GM18873 (cell line): ENCODE measurements around the gene GM2A.
A peak's percentile ranks its signal among the peaks of the same experiment; 100 is the strongest.
"Not testable (repeated sequence)": the region's sequence is repeated elsewhere in the genome, so short reads cannot be mapped to it uniquely, and the experiment has no call there.

Experiments used
- ATAC-seq: cut with Tn5 transposase; IDR thresholded peaks from one replicate; pipeline ENCODE4 v1.9.1; 2021; ENCODE audit warnings: mild to moderate bottlenecking, moderate library complexity, moderate number of reproducible peaks; ENCODE audit not compliant: unreplicated experiment, low FRiP score

GM2A gene

DNA sequence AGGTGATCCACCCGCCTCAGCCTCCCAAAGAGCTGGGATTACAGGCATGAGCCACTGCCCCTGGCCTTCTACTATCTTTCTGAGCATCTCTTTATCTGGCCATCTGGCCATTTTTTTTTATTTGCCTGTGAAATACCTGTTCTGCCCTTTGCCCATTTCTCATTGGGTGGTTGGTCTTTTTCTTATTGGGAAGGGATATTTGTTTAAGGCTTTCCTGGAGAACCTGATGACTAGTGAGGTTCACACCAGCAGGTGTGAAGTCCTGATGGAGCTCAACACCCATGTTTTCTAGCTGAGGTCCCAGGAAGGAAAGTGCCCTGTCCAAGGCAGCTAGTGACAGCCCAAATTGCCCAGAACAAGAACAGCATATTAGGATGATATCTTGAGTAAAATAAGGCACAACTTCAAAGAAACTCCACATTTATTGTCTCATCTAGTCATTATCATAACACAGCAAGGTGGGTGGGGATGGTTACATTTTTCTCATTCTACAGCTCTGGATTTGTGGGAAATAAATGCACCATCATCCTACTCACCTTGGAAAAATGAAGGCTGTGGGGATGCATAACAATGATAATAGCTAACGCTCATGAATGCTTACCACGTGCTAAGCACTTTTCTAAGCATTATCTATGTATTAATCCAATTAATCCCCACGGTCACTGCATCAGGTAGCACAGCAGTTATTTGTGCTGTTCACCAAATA lies 30.3 kb downstream of the GM2A start:
- ATAC-seq, result no peak

DNA sequence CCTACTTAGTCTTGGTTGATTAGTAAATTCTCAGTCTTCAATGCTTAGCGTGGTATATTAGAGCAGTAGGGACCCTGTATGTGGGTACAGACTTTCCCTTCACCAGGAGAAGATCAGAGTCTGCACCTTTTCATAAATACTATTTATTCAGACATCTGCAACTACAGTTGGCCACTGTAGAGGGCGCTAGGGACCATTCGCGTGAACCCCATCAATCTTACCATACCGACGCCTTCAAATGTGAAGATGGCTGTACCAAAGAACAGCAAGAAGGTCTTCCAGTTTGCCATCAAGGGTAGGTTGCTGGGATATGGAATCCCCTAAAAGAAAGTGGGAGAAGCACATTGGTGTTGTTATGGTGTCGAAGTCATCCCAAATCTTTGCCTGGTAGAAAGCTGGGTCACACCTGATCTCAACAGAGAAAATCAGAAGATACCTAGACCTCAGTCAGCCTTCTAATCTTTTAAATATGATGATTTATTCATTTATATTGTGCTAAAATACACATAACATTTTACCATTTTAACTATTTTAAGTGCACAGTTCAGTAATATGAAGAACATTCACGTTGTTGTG lies 31.5 kb downstream of the GM2A start:
- ATAC-seq, result no peak

DNA sequence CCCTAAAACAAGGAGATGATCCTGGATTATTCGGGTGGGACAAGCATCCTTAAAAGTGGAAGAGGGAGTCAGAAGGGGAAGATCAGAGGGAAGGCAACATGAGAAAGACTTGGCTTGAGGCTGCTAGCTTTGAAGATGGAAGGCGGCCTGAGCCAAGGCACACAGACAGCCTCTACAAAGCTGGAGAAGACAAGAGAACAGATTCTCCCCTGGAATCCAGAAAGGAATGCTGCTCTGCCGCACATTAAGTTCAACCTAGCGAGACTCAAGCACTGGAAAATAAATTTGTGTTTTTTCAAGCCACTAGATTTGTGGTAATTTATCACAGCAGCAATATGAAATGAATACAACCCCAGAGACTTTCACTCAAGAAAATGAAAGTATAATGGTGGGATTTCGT lies 32.7 kb downstream of the GM2A start:
- no peak for ATAC-seq

DNA sequence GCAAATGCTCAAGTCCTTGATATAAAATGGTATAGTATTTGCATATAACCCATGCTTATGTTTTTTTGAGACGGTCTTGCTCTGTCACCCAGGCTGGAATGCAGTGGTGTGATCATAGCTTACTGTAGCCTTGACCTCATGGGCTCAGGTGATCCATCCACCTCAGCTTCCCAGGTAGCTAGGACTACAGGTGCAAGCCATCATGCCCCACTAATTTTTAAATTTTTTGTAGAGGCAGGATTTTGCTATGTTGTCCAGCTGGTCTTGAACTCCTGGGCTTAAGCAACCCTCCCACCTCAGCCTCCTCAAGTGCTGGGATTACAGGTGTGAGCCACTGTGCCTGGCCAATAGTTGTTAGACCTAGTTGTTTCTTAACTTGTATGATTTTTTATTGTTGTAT lies 33.3 kb downstream of the GM2A start:
- no peak for ATAC-seq

DNA sequence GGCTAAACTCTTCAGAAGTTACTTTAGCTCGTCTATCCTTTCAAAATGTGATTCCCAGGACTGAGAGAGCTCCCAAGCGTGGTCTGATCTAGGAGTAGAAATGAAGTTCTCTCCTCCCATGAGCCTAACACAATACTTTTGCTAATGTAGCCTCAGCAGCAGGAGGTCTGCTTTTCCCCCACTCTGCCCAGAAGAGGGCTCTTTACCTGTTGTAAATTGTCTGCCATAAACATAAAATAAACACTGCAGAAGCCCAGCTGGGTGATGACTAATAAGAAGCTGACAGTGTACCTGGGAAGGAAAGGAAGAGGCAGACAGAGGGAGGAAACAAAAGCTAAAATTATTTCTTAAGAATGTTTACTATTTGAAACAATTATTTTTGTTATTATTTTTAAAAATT lies 35.2 kb downstream of the GM2A start:
- no peak for ATAC-seq

DNA sequence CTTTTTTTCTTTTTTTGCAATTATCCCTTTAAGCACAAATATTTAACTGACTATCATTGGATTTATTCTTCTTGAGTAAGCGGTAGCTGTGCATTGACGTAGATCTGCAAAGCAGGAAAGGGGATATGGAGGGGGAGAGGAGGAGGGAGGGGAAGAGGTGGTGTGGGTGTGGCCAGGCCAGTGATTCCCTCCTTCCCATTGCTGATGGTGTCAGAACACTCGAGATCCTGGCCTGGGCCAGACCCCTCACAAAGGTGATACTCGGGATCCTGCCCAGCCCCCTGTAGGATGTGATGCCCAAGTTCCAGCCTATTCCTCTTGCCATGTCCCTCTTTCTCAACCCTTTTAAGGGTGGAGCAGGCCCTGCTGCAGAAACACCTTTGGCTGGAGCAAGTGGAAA lies 40.6 kb downstream of the GM2A start:
- ATAC-seq, result no peak

DNA sequence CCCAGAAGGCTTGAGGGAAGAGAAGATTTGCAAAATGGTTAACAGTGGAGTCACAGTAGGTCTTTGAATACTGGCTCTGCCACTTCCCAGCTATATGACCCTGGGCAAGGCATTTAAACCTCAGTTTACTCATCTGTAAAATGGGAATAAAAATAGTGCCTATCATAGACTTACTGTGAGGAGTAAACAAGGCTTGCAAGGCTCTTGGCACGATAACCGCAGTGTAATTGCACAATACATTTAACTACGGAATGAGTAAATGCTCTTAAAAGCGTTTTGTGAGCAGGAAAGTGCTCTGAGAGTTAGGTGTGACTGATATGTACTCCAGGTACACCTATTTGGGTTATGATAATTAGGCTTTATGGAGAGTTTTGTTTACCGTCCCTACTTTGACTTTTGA lies 42.2 kb downstream of the GM2A start:
- no peak for ATAC-seq

DNA sequence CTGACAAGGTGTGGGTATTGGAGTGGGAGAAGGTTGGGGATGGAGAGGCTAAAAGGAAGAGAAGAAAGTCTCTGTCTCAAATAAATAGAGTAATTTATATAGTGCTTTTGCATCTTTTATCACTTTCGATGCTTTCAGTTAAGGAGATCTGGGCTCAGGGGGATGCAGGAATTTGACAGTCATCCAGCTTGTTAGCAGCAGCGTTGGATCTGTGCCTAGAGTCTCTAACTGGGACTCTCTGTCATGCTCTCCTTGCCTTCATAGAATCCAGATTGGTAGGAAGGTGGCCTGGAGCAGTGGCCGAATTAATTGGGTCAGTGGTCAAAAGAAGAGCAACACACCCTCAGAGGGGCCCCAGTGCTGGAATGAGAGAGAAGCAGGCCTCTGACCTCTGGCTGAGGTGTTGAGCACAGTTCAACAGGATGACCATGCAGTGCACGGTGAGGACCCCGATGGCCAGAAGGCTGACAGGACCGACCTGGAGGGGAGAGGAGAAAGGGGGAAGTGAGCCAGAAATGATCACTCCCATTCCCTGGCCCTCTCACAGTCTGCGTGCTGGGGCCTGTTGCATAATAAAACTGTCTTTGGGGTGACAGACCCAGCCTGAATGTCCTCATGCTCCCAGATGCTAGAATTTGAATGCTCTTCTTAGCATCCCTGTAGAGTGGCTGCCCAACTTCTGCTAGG lies 42.9 kb downstream of the GM2A start:
- ATAC-seq, result no peak

DNA sequence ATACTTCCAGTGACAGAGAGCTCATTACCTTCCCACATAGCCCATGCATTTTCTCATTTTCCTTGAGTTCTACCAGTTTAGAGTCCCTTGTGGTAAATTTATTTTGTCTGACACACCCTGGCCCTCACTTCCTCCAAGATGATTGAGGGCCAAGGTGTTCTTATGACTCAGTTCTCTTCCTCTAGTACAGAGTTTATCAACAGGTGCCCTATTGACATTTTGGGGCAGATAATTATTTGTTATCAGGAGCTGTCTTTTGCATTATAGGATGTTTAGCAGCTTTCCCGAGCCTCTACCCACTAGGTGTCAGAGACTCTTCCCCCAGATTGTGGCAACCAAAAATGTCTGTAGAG lies 43.5 kb downstream of the GM2A start:
- ATAC-seq, result no peak

DNA sequence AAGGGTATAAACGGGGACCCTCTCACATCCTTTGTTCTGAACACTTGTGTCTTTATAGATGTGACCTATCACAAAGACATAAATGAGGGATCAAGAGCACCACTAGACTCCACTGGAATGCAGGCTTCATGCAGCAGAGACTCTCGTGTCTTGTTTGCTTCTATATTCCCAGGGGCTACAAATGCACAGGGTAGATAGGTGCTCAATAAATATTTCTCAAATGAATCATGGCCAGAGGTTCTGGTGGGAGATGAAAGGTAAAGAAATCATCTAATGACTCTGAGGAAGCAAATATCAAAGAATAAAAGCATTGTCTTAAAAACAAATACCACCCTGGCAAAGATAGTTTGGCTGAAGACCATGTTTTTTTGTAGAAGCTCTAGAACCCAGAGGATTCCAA lies 44.0 kb downstream of the GM2A start:
- ATAC-seq, result no peak

DNA sequence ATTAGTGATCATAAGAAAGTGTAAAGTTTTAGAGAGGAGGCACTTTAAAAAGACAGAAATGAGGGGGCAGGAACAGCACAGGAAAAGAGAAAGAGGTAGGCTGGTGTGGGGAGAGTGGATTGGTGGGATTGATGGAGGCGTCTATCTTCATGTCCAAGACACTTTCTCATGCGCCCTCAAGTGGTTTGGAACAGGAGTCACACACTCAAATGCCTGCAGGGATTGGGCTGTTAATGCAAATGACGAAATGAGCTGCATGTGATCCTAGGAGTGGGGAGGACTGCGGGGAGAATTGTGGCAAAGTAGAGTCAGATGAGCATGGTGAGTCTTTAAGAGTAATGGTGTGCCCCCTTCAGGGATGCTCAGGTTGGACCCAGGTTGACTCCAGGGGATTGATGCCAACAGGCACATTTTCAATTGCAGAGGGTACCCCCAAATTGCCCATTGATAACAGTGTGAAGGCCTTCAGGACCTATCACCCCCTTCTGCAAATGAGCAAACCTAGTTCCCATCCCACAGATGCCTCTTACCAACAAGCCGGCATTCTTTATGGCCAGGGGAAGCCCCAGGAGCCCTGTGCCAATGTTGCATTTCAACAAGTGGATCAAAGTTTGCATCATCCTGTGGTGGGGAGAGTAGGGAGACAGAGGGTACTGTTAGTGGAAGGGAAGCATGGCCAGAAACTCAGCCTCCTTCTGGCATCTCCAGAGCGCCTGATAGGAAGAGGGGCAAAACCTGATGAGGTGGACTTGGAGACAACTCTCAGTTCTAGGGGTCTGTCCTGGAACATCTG lies 45.3 kb downstream of the GM2A start:
- no peak for ATAC-seq

DNA sequence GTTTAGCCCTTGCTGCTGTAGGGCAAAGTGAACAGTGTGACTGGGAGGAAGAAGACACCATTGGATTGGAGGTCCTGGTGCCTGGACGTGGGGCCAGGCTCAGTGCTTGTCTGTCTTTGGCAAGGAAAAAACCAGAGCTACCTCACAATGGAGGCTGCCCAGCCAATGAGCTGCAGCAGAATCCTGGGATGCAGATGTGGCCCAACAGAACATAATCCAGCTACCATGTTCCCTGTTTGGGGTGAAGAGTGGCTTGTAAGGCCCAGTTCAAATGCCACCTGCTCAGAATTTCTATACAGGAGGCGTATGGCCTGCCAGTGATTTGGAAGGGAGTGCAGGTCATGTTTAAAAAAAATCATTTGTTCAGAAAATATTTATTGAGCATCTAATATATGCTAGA lies 50.7 kb downstream of the GM2A start, which contains the start of gene SLC36A3:
SLC36A3 (minus strand) TSS at position 101 of the 400 bp plus-strand sequence. CDS start 412 bp downstream, outside the sequence.
- ATAC-seq, result no peak

DNA sequence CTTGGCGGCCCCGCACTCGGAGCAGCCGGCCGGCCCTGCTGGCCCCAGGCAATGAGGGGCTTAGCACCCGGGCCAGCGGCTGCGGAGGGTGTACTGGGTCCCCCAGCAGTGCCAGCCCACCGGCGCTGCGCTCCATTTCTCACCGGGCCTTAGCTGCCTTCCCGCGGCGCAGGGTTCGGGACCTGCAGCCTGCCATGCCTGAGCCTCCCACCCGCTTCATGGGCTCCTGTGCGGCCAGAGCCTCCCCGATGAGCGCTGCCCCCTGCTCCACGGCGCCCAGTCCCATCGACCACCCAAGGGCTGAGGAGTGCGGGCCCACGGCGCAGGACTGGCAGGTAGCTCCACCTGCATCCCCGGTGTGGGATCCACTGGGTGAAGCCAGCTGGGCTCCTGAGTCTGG lies 56.3 kb downstream of the GM2A start:
- not testable (repeated sequence) for ATAC-seq

DNA sequence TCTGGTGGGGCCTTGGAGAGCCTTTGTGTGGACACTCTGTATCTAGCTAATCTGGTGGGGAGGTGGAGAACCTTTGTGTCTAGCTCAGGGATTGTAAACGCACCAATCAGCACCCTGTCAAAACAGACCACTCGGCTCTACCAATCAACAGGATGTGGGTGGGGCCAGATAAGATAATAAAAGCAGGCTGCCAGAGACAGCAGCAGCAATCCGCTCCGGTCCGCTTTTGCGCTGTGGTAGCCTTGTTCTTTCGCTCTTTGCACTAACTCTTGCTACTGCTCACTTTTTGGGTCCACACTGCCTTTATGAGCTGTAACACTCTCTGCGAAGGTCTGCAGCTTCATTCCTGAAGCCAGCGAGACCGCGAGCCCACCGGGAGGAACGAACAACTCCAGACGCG lies 56.8 kb downstream of the GM2A start:
- not testable (repeated sequence) for ATAC-seq

DNA sequence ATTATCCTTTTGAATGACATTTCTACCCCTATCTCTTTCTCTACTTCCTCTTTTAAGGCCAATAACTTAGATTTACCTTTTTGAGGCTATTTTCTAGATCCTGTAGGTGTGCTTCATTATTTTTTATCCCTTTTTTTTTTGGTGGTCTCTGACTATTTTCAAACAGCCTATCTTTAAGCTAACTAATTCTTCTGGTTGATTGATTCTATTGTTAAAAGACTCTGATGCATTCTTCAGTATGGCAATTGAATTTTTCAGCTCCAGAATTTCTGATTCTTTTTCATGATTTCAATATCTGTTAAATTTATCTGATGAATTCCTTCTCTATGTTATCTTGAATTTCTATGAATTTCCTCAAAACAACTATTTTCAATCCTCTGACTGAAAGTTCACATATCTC lies 57.9 kb downstream of the GM2A start:
- no peak for ATAC-seq

DNA sequence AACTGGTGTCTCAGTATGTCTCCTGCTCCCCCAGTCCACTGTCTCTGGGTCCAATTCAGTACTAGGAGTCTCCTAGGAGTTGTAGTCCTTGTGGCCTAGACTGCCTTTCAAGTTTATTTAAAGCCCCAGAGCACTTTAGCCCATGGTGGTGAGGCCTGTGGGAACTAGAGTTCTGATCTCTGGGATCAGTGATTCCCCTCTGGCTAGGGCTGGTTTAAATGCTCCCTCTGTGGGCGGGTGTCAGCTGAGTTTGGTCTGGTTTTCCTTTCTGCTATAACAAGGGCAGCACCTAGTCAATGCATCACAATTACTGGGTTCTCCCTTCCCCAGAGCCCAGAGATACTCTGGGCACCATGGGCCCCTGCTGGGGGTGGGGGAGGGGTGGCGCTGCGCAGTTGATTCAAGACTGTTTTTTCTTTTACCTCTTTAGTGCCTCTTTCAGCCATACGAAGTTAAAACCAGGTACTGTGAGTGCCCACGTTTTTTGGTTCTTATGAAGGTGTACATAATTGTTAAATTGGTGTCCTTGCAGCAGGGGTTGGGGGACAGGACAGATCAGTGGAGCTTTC lies 59.9 kb downstream of the GM2A start:
- no peak for ATAC-seq

DNA sequence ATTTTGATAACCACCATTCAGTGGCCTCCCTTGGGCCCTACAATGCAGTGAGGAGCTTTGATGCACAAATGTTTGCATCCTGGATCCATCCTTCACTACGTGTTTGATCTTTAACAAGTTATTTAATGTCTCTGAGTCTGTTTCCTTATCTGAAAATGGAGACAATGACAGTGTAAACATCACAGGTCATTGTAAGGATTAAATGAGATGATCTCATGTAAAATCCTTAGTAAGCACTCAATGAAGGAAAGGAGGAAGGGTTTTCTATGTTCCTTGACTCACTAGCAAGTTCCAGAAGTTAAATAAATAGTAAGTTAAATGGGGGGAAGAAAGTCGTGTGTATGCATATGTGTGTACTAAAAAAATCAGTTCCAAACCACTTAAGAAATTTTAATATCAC lies 60.4 kb downstream of the GM2A start:
- no peak for ATAC-seq

DNA sequence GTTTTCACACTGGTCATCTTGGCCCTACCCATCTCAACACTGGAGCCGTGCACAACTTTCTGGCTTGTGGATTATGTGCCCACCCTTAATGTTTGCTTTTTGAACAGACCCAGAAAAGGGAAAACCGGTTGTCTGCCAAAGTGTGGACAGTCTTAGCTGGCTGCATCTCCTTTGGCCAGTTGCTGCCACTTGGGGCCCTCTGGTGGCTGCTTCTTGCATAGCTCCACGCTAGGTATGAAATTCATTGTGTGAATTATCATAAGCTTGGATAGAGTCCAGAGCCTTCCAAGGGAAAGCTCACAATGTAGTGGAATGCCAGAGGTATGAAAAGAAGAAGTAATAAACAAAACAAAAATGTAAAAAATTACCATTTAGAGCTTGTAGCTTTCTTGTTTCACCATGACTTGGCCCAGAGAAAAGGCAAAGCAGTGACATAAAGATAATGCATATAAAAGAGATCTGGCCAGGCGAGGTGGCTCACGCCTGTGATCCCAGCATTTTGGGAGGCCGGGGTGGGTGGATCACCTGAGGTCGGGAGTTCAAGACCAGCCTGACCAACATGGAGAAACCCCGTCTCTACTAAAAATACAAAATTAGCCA lies 63.1 kb downstream of the GM2A start:
- ATAC-seq, result peak; percentile 63

DNA sequence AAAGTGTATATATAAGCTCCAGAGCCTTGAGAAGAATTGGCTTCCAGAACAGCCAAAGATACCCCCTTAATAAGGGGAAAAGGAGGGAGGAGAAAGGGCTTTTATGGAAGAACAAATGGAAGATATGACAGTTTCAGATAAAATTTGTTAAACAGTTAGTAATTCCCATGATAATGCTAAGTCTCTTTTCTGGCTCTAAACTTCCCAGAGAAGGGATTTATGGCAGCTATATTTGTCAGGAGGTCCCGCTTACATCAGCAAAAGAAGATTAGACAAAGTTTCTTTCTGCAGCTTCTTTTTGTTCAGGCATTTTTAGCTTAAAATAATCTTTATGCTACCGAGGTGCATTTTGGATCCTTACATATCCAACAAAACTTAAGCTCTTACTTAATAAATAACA lies 64.9 kb downstream of the GM2A start:
- ATAC-seq, result no peak
